ENCODE results near the gene ZNF222.

Gene ZNF222

DNA sequence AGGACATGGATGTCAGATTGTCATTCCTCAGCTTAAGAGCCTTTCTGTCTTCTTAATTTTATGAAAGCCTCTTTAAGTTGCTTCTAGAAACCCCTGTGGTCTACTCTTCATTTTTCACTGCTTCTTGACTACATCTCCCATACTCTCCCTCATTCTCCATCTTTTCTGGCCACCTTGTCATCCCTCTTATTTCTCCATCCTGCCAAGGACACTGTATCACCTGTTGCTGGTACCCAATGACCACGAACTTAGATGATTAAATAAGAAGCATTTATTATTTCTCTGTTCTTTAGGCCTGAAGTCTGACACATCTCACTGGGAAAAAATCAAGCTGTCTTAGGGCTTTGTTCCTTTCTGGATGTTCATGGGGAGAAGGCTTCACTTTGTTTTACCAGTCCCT lies 35.9 kb downstream of the ZNF222 start:
- Histone ChIP-seq H3K4me3 (replicated peaks; ENCODE audit: insufficient read depth, low read length) (no peak overlapping the region), H3K27ac (replicated peaks) (no peak overlapping the region), H3K27me3 (ENCODE audit: insufficient read depth, poor library complexity, severe bottlenecking) (no peaks in the 10 kb centered on the region)
- TF ChIP-seq, protein P1, sequence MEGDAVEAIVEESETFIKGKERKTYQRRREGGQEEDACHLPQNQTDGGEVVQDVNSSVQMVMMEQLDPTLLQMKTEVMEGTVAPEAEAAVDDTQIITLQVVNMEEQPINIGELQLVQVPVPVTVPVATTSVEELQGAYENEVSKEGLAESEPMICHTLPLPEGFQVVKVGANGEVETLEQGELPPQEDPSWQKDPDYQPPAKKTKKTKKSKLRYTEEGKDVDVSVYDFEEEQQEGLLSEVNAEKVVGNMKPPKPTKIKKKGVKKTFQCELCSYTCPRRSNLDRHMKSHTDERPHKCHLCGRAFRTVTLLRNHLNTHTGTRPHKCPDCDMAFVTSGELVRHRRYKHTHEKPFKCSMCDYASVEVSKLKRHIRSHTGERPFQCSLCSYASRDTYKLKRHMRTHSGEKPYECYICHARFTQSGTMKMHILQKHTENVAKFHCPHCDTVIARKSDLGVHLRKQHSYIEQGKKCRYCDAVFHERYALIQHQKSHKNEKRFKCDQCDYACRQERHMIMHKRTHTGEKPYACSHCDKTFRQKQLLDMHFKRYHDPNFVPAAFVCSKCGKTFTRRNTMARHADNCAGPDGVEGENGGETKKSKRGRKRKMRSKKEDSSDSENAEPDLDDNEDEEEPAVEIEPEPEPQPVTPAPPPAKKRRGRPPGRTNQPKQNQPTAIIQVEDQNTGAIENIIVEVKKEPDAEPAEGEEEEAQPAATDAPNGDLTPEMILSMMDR (IDR thresholded peaks at IDR 0.05; ENCODE audit: insufficient read depth, low read length): no peak
- no peak for TF ChIP-seq SPI1 (IDR thresholded peaks at IDR 0.05; ENCODE audit: borderline replicate concordance, low read depth)
- TF ChIP-seq POLR2AphosphoS5 (IDR thresholded peaks at IDR 0.05; ENCODE audit: low read depth): no peak
- TF ChIP-seq, protein P2, sequence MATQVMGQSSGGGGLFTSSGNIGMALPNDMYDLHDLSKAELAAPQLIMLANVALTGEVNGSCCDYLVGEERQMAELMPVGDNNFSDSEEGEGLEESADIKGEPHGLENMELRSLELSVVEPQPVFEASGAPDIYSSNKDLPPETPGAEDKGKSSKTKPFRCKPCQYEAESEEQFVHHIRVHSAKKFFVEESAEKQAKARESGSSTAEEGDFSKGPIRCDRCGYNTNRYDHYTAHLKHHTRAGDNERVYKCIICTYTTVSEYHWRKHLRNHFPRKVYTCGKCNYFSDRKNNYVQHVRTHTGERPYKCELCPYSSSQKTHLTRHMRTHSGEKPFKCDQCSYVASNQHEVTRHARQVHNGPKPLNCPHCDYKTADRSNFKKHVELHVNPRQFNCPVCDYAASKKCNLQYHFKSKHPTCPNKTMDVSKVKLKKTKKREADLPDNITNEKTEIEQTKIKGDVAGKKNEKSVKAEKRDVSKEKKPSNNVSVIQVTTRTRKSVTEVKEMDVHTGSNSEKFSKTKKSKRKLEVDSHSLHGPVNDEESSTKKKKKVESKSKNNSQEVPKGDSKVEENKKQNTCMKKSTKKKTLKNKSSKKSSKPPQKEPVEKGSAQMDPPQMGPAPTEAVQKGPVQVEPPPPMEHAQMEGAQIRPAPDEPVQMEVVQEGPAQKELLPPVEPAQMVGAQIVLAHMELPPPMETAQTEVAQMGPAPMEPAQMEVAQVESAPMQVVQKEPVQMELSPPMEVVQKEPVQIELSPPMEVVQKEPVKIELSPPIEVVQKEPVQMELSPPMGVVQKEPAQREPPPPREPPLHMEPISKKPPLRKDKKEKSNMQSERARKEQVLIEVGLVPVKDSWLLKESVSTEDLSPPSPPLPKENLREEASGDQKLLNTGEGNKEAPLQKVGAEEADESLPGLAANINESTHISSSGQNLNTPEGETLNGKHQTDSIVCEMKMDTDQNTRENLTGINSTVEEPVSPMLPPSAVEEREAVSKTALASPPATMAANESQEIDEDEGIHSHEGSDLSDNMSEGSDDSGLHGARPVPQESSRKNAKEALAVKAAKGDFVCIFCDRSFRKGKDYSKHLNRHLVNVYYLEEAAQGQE (IDR thresholded peaks at IDR 0.05; ENCODE audit: insufficient replicate concordance, low read depth): no peak
- TF ChIP-seq GABPA (IDR thresholded peaks at IDR 0.05; ENCODE audit: low read depth): no peak
- no peak for DNase-seq (ENCODE audit: low read depth in 1 of 2, low spot score in 1 of 2)

DNA sequence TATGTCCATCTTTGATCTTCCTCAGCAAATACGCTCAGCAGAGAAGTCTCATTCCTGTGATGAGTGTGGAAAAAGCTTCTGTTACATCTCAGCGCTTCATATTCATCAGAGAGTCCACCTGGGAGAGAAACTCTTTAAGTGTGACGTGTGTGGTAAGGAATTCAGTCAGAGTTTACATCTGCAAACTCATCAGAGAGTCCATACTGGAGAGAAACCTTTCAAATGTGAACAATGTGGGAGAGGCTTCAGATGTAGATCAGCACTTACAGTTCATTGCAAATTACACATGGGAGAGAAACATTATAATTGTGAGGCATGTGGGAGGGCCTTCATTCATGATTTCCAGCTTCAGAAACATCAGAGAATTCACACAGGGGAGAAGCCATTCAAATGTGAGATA lies 41.1 kb downstream of the ZNF222 start:
- H3K27ac ChIP-seq (replicated peaks): no peak overlapping the region
- no peak overlapping the region for H3K4me3 ChIP-seq (replicated peaks; ENCODE audit: insufficient read depth, low read length)
- DNase-seq (ENCODE audit: low read depth in 1 of 2, low spot score in 1 of 2): no peak
- no peaks in the 10 kb centered on the region for H3K27me3 ChIP-seq (ENCODE audit: insufficient read depth, poor library complexity, severe bottlenecking)
- TF ChIP-seq GABPA (IDR thresholded peaks at IDR 0.05; ENCODE audit: low read depth) (no peak), SPI1 (IDR thresholded peaks at IDR 0.05; ENCODE audit: borderline replicate concordance, low read depth) (no peak), POLR2AphosphoS5 (IDR thresholded peaks at IDR 0.05; ENCODE audit: low read depth) (no peak)
- TF ChIP-seq, protein P1 (IDR thresholded peaks at IDR 0.05; ENCODE audit: insufficient read depth, low read length): no peak
- TF ChIP-seq, protein P2 (IDR thresholded peaks at IDR 0.05; ENCODE audit: insufficient replicate concordance, low read depth): no peak

DNA sequence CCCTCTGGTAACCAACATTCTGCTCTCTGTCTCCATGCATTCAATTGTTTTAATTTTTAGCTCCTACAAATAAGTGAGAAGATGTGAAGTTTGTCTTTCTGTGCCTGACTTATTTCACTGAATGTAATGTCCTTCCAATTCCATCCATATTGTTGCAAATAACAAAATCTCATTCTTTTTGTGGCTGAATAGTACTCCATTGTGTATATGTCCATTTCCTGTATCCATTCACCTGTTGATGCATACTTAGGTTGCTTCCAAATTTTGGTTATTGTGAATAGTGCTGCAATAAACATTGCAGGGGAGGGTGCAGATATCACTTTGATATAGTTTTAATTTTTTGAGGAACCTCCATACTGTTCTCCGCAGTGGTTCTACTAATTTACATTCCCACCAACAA lies 44.2 kb downstream of the ZNF222 start:
- no peaks in the 10 kb centered on the region for H3K27me3 ChIP-seq (ENCODE audit: insufficient read depth, poor library complexity, severe bottlenecking)
- no peak overlapping the region for H3K27ac ChIP-seq (replicated peaks)
- DNase-seq (ENCODE audit: low read depth in 1 of 2, low spot score in 1 of 2): no peak
- no peak overlapping the region for H3K4me3 ChIP-seq (replicated peaks; ENCODE audit: insufficient read depth, low read length)
- TF ChIP-seq, protein P2 (IDR thresholded peaks at IDR 0.05; ENCODE audit: insufficient replicate concordance, low read depth): no peak
- TF ChIP-seq, protein P1 (IDR thresholded peaks at IDR 0.05; ENCODE audit: insufficient read depth, low read length): no peak
- TF ChIP-seq SPI1 (IDR thresholded peaks at IDR 0.05; ENCODE audit: borderline replicate concordance, low read depth) (no peak), GABPA (IDR thresholded peaks at IDR 0.05; ENCODE audit: low read depth) (no peak), POLR2AphosphoS5 (IDR thresholded peaks at IDR 0.05; ENCODE audit: low read depth) (no peak)
